Retinal pigment epithelial cell (primary cell): ENCODE results near the gene NMD3.

Experiments
- DNase-seq: peaks from one replicate; pipeline ENCODE4 v3.0.0-alpha.2; 2010; ENCODE audit warnings: low read depth
- H3K4me3 ChIP-seq: 2 replicates; pipeline ENCODE4 v1.5.1; 2011; ENCODE audit warnings: mild to moderate bottlenecking, low read length, control low read depth, moderate library complexity
- CTCF ChIP-seq: conservative IDR thresholded peaks from 2 replicates; pipeline ENCODE4 v1.5.1; 2011; ENCODE audit warnings: low read depth, low read length, control low read depth, inconsistent platforms

NMD3 gene

GRCh38 chr3:161250116-161250515 is 29.0 kb downstream of the NMD3 start:
- TF ChIP-seq CTCF: no peak
- no peak overlapping the region for H3K4me3 ChIP-seq
- no peak for DNase-seq

- TF ChIP-seq CTCF: no peak
- no peak for DNase-seq
- H3K4me3 ChIP-seq: no peak overlapping the region
Observed at GRCh38 chr3:161251716-161252115, 30.6 kb downstream of the NMD3 start.

- no peak for DNase-seq
- no peak for TF ChIP-seq CTCF
- H3K4me3 ChIP-seq: no peak overlapping the region
Observed at GRCh38 chr3:161252143-161252542, 31.0 kb downstream of the NMD3 start.

DNA sequence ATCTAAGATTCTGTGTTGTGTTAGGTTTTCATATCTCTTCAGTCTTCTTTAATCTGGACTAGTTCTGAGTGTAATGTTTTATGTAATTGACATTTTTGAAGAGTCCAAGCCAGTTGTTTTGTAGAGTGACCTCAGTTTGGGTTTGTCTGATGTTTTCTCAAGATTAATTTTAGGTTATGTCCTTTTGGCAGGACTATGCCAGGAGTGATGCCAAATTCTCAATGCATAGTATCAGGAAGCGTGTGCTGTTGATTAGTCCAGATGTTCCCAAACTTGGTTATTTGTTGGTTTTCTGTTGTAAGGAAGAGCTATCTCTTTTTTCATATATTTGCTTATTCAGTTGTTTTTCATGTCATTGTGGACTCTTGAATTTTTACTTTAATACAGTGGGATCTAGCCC is 32.6 kb downstream of the NMD3 start:
- TF ChIP-seq CTCF: no peak
- DNase-seq: no peak
- no peak overlapping the region for H3K4me3 ChIP-seq

DNA sequence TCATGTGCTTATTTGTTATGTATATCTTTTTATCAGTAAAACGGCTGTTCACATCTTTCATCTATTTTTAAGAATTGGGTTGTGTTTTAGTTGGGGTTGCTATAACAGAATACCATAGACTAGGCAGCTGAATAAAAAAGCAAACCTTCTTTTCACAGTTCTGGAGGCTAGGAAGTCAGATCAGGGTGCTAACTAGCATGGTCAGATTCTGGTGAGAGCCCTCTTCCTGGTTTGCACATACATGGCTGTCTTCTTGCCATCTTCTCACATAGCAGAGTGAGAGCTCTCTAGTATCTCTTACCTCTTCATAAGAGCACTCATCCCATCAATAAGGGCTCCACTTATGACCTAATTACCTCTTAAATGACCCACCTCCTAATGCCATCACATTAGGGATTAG is 33.8 kb downstream of the NMD3 start:
- no peak for DNase-seq

DNA sequence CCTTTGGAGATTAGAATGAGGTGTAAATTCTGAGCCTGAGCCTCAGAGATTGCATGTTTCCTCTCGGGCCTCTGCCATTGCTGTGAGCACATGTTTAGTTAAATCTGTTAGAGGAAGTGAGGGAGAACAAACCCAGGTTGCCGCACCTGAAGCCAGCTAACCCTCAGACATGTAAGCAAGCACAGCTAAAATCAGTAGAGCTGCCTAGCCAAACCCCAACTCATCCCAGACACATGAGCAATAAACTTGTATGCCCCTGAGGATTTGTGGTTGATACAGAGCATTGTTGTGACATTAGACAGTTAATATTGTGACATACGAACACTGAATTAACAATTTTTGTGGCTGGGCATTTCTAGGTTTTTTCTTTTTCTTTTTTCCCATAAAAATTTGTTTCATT is 41.9 kb downstream of the NMD3 start:
- H3K4me3 ChIP-seq: no peak overlapping the region
- DNase-seq: no peak
- no peak for TF ChIP-seq CTCF

More for the DNA sequence above, 33.8 kb downstream of the NMD3 start:
- no peak overlapping the region for H3K4me3 ChIP-seq
- no peak for TF ChIP-seq CTCF

GRCh38 chr3:161264852-161265251 is 43.7 kb downstream of the NMD3 start:
- no peak overlapping the region for H3K4me3 ChIP-seq
- no peak for DNase-seq
- TF ChIP-seq CTCF: no peak
